ENCODE measurements around the gene SYNJ2.
"Not testable (repeated sequence)": the region's sequence is repeated elsewhere in the genome, so short reads cannot be mapped to it uniquely, and the experiment has no call there.

Gene SYNJ2

GRCh38 chr6:157954150-157955117 is 27.2 kb upstream of the SYNJ2 start:
- no peak for DNase-seq (ENCODE audit: low spot score)

GRCh38 chr6:157955675-157956074 is 26.0 kb upstream of the SYNJ2 start:
- DNase-seq (ENCODE audit: low spot score) = no peak

GRCh38 chr6:157956171-157956730 is 25.4 kb upstream of the SYNJ2 start:
- no peak for DNase-seq (ENCODE audit: low spot score)

GRCh38 chr6:157959451-157960227 is 22.0 kb upstream of the SYNJ2 start:
- DNase-seq (ENCODE audit: low spot score) = no peak

GRCh38 chr6:157961153-157961831 is 20.4 kb upstream of the SYNJ2 start:
- no peak for DNase-seq (ENCODE audit: low spot score)

- no peak for DNase-seq (ENCODE audit: low spot score)
Measured at GRCh38 chr6:157961832-157962575, 19.7 kb upstream of the SYNJ2 start.

GRCh38 chr6:157962601-157963302 is 18.9 kb upstream of the SYNJ2 start:
- DNase-seq (ENCODE audit: low spot score) = no peak

- DNase-seq (ENCODE audit: low spot score) = no peak
Measured at GRCh38 chr6:157964100-157964499, 17.6 kb upstream of the SYNJ2 start.

GRCh38 chr6:157965387-157965786 is 16.3 kb upstream of the SYNJ2 start:
- no peak for DNase-seq (ENCODE audit: low spot score)

GRCh38 chr6:157966589-157966977 is 15.1 kb upstream of the SYNJ2 start:
- DNase-seq (ENCODE audit: low spot score) = no peak

GRCh38 chr6:157967020-157967419 is 14.6 kb upstream of the SYNJ2 start:
- no peak for DNase-seq (ENCODE audit: low spot score)

- no peak for DNase-seq (ENCODE audit: low spot score)
Measured at GRCh38 chr6:157967486-157967885, 14.2 kb upstream of the SYNJ2 start.

GRCh38 chr6:157972177-157972576 is 9.5 kb upstream of the SYNJ2 start:
- not testable (repeated sequence) for DNase-seq (ENCODE audit: low spot score)

- no peak for DNase-seq (ENCODE audit: low spot score)
Measured at GRCh38 chr6:157974341-157974894, 7.2 kb upstream of the SYNJ2 start.

- no peak for DNase-seq (ENCODE audit: low spot score)
Measured at GRCh38 chr6:157974967-157975366, 6.7 kb upstream of the SYNJ2 start.

- no peak for DNase-seq (ENCODE audit: low spot score)
Measured at GRCh38 chr6:157975456-157975855, 6.2 kb upstream of the SYNJ2 start.

GRCh38 chr6:157976345-157977175 is 5.1 kb upstream of the SYNJ2 start:
- DNase-seq (ENCODE audit: low spot score) = no peak

GRCh38 chr6:157977176-157977804 is 4.4 kb upstream of the SYNJ2 start:
- DNase-seq (ENCODE audit: low spot score) = no peak

All from D341Med (cell line).